Fibroblast of lung (primary cell): ENCODE measurements around the gene DENND4B. TPM values are rescaled to one million over a fixed set of nuclear protein-coding genes. Genes with fewer than 3 reads are reported as not detected.

ENCODE experiments used
- DNase-seq, 2 donors: peaks; one replicate each; pipeline versions ENCODE4 v3.0.0 to v3.0.0-alpha.2; 2010; ENCODE audit warnings: low read depth in 2 of 2
- H2AFZ ChIP-seq: 2 replicates; pipeline ENCODE4 v1.5.1; 2012; ENCODE audit warnings: low read length, control low read depth, inconsistent platforms
- H3K27ac ChIP-seq: 2 replicates; pipeline ENCODE4 v1.5.1; 2011; ENCODE audit warnings: low read length, control low read depth; ENCODE audit not compliant: insufficient read depth
- H3K27me3 ChIP-seq: 2 replicates; pipeline ENCODE4 v1.5.1; 2011; ENCODE audit warnings: mild to moderate bottlenecking, low read length; ENCODE audit not compliant: control insufficient read depth, insufficient read depth
- H3K36me3 ChIP-seq: 2 replicates; pipeline ENCODE4 v1.5.1; 2011; ENCODE audit warnings: low read length; ENCODE audit not compliant: control insufficient read depth, insufficient read depth
- H3K4me1 ChIP-seq: 2 replicates; pipeline ENCODE4 v1.5.1; 2011; ENCODE audit warnings: low read length; ENCODE audit not compliant: control insufficient read depth, insufficient read depth; ENCODE audit errors: extremely low read depth
- H3K4me2 ChIP-seq: 2 replicates; pipeline ENCODE4 v1.5.1; 2011; ENCODE audit warnings: low read length, control low read depth; ENCODE audit not compliant: insufficient read depth; ENCODE audit errors: extremely low read depth
- H3K4me3 ChIP-seq, 4 experiments: fragments of 200-600 bp in 1 of 4; sonication (generic) in 1 of 4; replicated peaks in 1 of 4; 2 replicates each; pipeline ENCODE4 v1.5.1; 2011 to 2016; ENCODE audit warnings: low read length in 4 of 4, low read depth in 3 of 4, mild to moderate bottlenecking in 3 of 4, control low read depth in 2 of 4, inconsistent platforms in 1 of 4, mixed read lengths in 1 of 4; ENCODE audit not compliant: insufficient read depth in 1 of 4; ENCODE audit errors: control extremely low read depth in 1 of 4
- H3K79me2 ChIP-seq: 2 replicates; pipeline ENCODE4 v1.5.1; 2012; ENCODE audit warnings: mild to moderate bottlenecking, low read length, inconsistent platforms; ENCODE audit not compliant: control insufficient read depth, insufficient read depth
- H3K9ac ChIP-seq: 2 replicates; pipeline ENCODE4 v1.5.1; 2011; ENCODE audit warnings: mild to moderate bottlenecking, low read length, control low read depth; ENCODE audit not compliant: insufficient read depth
- H3K9me3 ChIP-seq: 2 replicates; pipeline ENCODE4 v1.5.1; 2012; ENCODE audit warnings: low read depth, low read length; ENCODE audit not compliant: control insufficient read depth, insufficient read depth
- H4K20me1 ChIP-seq: 2 replicates; pipeline ENCODE4 v1.5.1; 2011; ENCODE audit warnings: low read length; ENCODE audit not compliant: control insufficient read depth, insufficient read depth; ENCODE audit errors: extremely low read depth
- EZH2 ChIP-seq: IDR thresholded peaks from 2 replicates; pipeline ENCODE4 v1.5.1; 2012; ENCODE audit warnings: low read length, control low read depth, mild to moderate bottlenecking; ENCODE audit errors: missing control alignments
- polyA plus RNA-seq, 2 donors: library from polyadenylated mRNA; depleted of rRNA in 1 of 2; stranded (reverse) in 1 of 2; unstranded in 1 of 2; fragments of >200 nt; gene quantifications; 2 replicates each; pipeline ENCODE4 v1.2.1, GENCODE V29; 2011 to 2012; ENCODE audit warnings: missing spikeins in 1 of 2
- total RNA-seq: library from RNA; depleted of rRNA; stranded (reverse); fragments of >200 nt; gene quantifications from 2 replicates; pipeline ENCODE4 v1.2.1, GENCODE V29; 2014
- TF ChIP-seq, protein P1 (sequence below), 2 donors: IDR thresholded peaks in 1 of 2; conservative IDR thresholded peaks in 1 of 2; 1 replicate in 1 of 2; 2 replicates in 1 of 2; pipeline ENCODE4 v1.5.1; 2011 to 2012; ENCODE audit warnings: low read length in 2 of 2, control low read depth in 1 of 2, inconsistent platforms in 1 of 2, low read depth in 1 of 2, mild to moderate bottlenecking in 1 of 2

The DENND4B gene
- total and polyA plus RNA-seq, 2 donors (not counting 1 experiment from before 2014, with no cell fraction given): 9.1 to 17.7 TPM

DNA sequence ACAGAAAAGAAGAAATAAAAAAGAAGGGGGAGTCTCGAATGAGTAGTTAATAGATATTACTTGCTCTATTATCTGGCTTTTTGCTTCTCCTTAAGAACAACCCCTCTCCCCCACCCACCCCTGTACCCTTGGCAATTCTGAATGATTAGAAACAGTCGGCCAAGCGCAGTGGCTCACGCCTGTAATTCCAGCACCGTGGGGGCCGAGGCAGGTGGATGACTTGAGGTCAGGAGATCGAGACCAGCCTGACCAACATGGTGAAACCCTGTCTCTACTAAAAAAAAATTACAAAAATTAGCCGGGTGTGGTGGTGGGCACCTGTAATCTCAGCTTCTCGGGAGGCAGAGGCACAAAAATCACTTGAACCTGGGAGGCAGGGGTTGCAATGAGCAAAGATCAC is 66.5 kb downstream of the DENND4B start:
- H3K27me3 ChIP-seq: no peaks in the 10 kb centered on the region
- H3K4me3 ChIP-seq: no peak overlapping the region
- no peak overlapping the region for H3K27ac ChIP-seq
- no peaks in the 10 kb centered on the region for H4K20me1 ChIP-seq
- TF ChIP-seq, protein P1, sequence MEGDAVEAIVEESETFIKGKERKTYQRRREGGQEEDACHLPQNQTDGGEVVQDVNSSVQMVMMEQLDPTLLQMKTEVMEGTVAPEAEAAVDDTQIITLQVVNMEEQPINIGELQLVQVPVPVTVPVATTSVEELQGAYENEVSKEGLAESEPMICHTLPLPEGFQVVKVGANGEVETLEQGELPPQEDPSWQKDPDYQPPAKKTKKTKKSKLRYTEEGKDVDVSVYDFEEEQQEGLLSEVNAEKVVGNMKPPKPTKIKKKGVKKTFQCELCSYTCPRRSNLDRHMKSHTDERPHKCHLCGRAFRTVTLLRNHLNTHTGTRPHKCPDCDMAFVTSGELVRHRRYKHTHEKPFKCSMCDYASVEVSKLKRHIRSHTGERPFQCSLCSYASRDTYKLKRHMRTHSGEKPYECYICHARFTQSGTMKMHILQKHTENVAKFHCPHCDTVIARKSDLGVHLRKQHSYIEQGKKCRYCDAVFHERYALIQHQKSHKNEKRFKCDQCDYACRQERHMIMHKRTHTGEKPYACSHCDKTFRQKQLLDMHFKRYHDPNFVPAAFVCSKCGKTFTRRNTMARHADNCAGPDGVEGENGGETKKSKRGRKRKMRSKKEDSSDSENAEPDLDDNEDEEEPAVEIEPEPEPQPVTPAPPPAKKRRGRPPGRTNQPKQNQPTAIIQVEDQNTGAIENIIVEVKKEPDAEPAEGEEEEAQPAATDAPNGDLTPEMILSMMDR (conservative IDR thresholded peaks at IDR 0.05 in 1 of 2, IDR thresholded peaks at IDR 0.05 in 1 of 2; ENCODE audit: low read depth in 1 of 2, low read length in 2 of 2): no peak
- TF ChIP-seq EZH2: no peak
- DNase-seq: no peak
- H3K4me1 ChIP-seq: peaks cover 7% of the 10 kb centered on the region
- peaks cover 16% of the 10 kb centered on the region for H3K79me2 ChIP-seq
- H2AFZ ChIP-seq: no peak overlapping the region
- no peak overlapping the region for H3K4me2 ChIP-seq
- H3K9me3 ChIP-seq: no peaks in the 10 kb centered on the region
- H3K36me3 ChIP-seq: no peaks in the 10 kb centered on the region
- H3K9ac ChIP-seq: no peak overlapping the region

Other genes with a start within 250 kb of the DENND4B start
- 30.0 and 37.3 TPM in 2 replicates for gene INTS3, start 218.7 kb downstream of the DENND4B start, total RNA-seq
- gene INTS3, start 218.7 kb downstream of the DENND4B start, polyA plus RNA-seq: 31.4 and 42.2 TPM in 2 replicates
- 30.6 and 34.4 TPM in 2 replicates for gene SLC27A3, start 171.3 kb downstream of the DENND4B start, total RNA-seq
- gene SLC27A3, start 171.3 kb downstream of the DENND4B start, polyA plus RNA-seq: 9.3 and 9.7 TPM in 2 replicates
- 3.3 and 4.8 TPM in 2 replicates for gene GATAD2B, start 23.7 kb downstream of the DENND4B start, total RNA-seq
- 5.2 and 6.9 TPM in 2 replicates for gene GATAD2B, start 23.7 kb downstream of the DENND4B start, polyA plus RNA-seq
- 2.6 TPM in 2 replicates for gene CRTC2, start 11.9 kb upstream of the DENND4B start, total RNA-seq
- 7.1 and 10.9 TPM in 2 replicates for gene CRTC2, start 11.9 kb upstream of the DENND4B start, polyA plus RNA-seq
- 113 and 119 TPM in 2 replicates for gene SLC39A1, start 16.8 kb upstream of the DENND4B start, total RNA-seq
- 80.5 and 94.4 TPM in 2 replicates for gene SLC39A1, start 16.8 kb upstream of the DENND4B start, polyA plus RNA-seq
- 6.4 and 8.2 TPM in 2 replicates for gene CREB3L4, start 21.2 kb upstream of the DENND4B start, total RNA-seq
- 3.7 and 4.8 TPM in 2 replicates for gene CREB3L4, start 21.2 kb upstream of the DENND4B start, polyA plus RNA-seq
- 98.9 and 131 TPM in 2 replicates for gene JTB, start 31.0 kb upstream of the DENND4B start, total RNA-seq
- 102 and 123 TPM in 2 replicates for gene JTB, start 31.0 kb upstream of the DENND4B start, polyA plus RNA-seq
- gene RAB13, start 39.6 kb upstream of the DENND4B start, total RNA-seq: 82.7 and 86.2 TPM in 2 replicates
- 126 and 133 TPM in 2 replicates for gene RAB13, start 39.6 kb upstream of the DENND4B start, polyA plus RNA-seq
- gene RPS27, start 44.0 kb upstream of the DENND4B start, total RNA-seq: 2,666 and 2,883 TPM in 2 replicates
- 2,477 and 3,291 TPM in 2 replicates for gene RPS27, start 44.0 kb upstream of the DENND4B start, polyA plus RNA-seq
- under 0.01 and 0.17 TPM in 2 replicates for gene NUP210L, start 208.4 kb upstream of the DENND4B start, total RNA-seq
- gene NUP210L, start 208.4 kb upstream of the DENND4B start, polyA plus RNA-seq: 0.01 and 0.08 TPM in 2 replicates
- gene TPM3, start 245.4 kb upstream of the DENND4B start, total RNA-seq: 135 and 215 TPM in 2 replicates
- 842 and 1,032 TPM in 2 replicates for gene TPM3, start 245.4 kb upstream of the DENND4B start, polyA plus RNA-seq